D341Med (cell line): ENCODE measurements around the gene CEP19.

Source experiments
- DNase-seq: peaks from one replicate; pipeline ENCODE4 v3.0.0; 2012; ENCODE audit warnings: low spot score

The CEP19 gene

DNA sequence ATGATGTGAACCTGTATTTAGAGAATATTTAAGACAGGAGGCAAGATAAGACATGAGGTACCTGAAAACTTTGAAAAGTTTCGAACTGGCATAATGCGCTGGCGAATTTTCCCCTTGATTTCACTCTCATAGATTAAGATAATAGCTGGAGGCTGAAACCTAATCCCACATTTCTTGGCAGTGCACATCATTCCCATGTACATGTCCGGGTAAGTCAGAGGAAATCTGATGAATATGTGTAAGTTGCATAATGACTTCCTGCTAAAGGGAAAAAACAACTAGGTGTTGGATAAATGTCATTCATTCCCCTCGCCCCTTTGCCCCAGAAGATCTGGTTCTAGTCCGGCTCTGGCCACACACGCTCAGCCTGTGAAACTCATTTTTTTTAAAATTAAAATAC lies 3.6 kb downstream of the CEP19 start:
- no peak for DNase-seq

DNA sequence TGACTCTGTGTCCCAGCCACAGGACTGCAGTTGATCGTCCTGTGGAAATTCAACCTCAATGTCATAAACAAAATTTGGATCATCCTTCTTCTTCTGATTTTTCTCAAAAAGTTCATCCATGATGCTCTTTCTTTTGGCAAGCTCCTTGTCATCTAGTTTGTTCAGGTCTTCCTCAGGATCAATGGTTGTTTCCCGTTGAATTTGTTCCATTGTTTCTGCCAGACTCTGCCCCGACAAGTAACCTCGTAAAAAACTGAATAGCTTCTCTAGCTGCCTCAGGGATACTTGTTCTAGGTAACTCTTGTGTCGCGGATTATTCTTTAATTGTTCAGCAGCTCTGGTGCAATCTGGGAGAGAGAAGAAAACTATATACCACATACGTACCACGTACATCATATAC lies 4.5 kb downstream of the CEP19 start:
- DNase-seq: no peak

DNA sequence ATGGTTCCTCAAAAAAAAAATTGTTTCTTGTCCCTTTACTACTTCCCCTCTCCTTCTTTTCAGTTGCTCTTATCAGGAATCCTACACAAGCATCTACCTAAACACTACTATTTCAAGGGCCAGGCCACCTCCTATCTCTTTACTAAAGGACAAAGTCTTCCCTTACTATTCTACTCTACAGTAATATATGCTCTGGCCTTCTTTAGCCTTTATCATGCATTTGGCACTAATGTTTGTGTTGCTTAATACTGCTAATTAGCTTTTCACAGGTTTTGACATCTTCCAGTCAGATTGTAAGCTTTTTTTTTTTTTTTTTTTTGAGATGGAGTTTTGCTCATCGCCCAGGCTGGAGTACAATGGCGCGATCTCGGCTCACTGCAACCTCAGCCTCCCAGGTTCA lies 5.3 kb downstream of the CEP19 start:
- DNase-seq: no peak

DNA sequence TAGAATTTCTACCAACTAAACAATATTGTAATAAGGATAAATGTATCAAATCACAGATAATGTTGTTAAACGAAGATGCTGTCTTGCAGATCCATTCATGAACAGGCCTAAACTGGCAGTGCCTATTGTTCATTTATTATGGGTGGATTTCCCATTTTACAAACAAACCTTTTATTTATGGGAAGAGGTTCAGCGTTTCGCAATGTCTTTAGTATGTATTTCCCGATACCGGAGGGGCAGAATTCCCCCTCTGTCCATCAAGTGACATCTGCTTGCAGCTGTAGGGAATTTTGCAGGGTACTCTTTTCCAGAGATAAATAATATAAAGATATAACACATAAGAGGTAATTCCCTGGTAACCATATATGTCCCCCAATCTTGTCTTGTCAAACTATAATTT lies 5.7 kb downstream of the CEP19 start:
- no peak for DNase-seq

DNA sequence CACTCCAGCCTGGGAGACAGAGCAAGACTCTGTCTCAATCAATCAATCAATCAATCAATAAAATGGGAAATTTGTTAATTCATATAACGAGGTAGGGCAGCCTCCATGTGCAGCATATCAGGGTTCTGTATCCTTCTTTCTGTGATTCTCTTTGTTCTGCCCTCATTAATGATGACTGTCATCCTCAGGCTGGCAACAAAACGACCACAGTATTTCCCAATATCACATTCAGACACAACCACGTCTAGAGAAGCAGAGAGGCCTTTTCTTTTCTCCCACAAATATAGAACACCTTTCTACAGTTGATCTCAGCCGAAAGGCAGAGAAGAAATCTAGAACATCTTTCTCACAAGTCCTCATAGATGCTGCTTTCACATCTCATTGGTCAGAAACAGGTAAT lies 11.2 kb downstream of the CEP19 start:
- DNase-seq: no peak

DNA sequence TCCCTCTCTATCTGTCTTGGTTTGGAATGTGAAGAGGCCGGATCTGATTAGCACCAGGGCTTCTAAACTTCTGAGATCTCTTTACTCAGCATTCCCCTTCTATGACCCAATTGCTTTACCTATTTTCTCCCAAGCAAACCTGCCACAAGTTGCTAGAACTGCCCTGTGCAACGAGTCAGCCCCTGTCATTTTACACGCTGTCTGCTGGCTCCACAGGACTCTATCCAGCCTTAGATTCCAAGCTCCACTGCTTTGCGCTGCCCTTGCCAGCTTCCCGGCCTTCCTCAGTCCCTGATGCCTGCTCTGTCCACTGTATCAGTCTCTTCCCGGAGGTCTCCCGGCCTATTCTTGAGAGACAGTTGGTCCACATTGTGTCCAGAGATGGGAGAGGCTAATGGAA lies 12.3 kb downstream of the CEP19 start:
- no peak for DNase-seq

DNA sequence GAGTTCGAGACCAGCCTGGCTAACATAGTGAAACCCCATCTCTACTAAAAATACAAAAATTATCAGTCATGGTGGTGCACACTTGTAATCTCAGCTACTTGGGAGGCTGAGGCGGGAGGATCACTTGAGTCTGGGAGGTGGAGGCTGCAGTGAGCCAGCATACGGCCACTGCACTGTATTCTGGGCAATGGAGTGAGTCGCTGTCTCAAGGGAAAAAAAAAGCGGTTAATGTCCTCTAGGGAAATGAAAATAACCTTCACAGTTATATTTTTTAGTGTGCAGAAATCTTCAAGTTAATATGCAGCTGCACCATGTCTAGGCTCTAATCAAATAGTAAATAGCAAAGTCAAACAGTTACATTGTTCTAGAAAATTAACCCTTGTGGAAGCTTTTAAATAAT lies 14.8 kb downstream of the CEP19 start:
- DNase-seq: no peak

DNA sequence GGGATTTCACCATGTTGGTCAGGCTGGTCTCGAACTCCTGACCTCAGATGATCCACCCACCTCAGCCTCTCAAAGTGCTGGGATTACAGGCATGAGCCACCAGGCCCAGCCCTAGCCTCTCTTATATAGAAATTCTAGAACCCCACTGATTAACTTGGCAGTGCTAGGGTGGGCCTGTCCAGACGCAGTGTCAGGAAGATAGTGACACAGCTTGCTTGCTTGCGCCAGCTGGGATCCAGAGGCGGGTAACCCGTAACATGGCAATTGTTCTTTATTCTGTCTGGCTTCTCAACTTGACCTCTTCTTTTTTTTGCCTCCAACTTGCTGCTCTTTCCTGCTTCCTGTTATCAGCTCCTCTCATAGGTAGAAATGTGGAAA lies 16.2 kb downstream of the CEP19 start:
- DNase-seq: no peak

DNA sequence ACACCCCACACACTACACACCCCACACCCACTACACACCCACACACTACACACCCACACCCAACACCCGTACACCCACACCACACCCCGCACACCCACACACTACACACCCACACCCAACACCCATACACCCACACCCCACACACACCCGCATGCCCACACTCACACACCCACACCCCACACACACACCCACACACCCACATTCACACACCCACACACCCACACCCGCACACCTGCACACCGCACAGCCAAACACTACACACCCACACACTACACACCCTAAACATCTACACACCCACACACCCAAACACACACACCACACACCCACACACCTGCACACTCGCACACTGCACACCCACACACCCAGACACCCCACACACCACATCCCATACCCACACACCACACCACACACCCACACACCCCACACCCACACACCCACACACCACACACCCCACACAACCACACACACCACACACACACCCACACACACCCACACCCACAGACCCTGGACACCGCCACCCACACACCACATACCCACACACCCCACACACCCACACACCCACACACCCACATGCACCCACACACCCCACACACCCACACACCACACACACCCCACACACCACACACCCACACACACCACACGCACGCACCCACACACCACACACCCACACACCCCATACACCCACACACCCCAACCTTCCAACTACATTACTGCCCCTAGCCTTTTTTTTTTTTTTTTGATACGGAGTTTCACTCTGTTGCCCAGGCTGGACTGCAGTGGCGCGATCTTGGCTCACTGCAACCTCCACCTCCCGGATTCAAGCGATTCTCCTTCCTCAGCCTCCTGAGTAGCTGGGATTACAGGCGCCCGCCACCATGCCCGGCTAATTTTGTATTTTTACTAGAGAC lies 16.9 kb downstream of the CEP19 start:
- DNase-seq: no peak

DNA sequence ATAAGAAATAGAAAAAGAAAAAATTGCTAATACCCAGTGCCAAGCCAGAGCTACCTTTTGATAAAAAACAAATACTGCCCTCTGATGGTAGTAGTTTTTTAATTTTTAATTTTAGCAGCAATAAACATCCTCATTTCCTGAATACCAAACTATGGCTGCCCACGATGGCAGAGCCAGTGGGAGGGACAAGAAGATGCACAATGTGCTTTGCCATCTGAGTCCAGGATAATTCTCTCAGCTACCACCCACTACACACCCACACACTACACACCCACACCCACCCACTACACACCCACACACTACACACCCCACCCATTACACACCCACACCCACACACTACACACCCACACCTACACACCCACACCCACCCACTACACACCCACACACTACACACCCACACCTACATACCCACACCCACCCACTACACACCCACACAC lies 17.8 kb downstream of the CEP19 start:
- DNase-seq: no peak

DNA sequence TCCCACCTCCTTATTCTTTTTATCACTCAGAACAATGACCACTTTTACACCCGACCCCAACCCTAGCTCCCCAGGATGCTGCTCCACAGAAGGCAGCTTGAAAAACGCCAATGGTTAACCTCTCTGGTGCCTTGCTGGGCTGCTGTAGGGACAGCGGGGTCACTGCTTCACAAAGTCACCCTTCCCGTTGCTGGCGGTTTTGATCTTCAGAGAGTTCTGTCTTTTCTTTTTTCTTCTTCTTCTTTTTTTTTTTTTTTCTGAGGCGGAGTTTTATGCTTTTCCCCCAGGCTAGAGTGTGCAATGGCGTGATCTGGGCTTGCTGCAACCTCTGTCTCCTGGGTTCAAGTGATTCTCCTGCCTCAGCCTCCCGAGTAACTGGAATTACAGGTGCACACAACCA lies 20.7 kb downstream of the CEP19 start:
- DNase-seq: no peak

DNA sequence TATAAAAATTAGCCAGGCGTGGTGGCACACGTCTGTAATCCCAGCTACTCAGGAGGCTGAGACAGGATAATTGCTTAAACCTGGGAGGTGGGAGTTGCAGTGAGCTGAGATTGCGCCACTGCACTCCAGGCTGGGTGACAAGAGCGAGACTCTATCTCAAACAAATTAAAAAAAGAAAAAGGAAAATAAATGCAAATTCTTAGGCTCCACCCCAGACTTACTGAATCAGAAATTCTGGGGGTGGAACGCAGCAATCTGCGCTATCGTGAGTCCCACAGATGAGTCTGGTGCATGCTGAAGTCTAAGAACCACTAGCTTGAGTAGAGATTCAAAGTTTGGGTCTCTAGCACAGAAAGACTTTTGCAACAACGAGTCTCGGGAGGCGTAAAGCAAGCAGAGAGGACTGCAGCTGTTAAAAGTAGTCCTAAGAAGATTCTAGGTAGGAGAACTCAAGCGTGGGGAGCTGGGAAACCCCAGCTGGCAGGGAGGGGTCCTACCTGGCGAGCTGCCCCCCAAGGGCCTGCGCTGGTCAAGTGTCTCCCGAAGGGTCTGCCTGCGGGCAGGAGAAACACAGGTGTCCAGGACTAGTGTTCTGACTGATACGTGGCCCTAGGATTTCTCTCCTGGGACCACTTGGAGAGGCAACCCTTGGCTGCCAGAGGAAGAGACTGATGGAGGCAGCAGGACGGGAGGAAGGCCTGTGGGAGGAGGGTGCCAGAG lies 21.9 kb downstream of the CEP19 start:
- DNase-seq: no peak

DNA sequence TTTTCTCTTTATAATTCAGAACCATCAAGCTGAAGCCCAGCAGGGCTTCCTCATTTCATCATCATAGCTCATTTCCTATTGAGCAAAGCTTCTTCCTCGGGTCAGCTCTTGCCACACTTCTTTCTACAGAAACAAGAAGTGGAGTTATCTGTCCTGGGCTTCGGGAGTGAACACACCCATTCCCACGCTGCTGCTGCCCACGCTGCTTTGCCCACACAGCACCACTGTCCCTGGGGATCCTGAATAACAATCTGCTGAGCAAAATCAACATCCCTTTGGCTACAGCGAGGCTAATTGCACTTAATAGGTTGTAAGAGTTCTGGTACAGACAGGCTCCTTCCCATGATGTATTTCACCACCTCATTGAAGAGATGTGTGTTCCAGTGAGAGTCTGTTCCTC lies 23.7 kb downstream of the CEP19 start:
- DNase-seq: no peak

DNA sequence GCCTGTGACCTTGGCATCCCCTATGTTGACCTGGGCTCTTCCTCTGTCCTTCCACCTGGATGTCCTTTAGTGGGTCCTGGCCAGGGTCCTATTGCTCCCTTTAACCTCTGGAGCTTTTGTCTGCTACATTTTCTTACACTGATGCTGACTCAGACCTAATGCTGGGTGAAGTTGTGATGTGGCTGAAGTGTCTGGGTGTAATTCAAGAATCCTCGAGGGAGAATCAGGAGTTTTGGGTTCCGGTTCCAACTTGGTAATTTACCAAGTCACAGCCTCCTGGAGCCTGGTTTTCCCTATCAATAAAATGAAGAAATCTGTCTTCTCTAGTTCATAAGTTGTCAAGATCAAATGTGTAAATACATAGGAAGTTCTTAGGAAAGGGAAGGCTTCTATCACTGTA lies 25.6 kb downstream of the CEP19 start:
- no peak for DNase-seq

DNA sequence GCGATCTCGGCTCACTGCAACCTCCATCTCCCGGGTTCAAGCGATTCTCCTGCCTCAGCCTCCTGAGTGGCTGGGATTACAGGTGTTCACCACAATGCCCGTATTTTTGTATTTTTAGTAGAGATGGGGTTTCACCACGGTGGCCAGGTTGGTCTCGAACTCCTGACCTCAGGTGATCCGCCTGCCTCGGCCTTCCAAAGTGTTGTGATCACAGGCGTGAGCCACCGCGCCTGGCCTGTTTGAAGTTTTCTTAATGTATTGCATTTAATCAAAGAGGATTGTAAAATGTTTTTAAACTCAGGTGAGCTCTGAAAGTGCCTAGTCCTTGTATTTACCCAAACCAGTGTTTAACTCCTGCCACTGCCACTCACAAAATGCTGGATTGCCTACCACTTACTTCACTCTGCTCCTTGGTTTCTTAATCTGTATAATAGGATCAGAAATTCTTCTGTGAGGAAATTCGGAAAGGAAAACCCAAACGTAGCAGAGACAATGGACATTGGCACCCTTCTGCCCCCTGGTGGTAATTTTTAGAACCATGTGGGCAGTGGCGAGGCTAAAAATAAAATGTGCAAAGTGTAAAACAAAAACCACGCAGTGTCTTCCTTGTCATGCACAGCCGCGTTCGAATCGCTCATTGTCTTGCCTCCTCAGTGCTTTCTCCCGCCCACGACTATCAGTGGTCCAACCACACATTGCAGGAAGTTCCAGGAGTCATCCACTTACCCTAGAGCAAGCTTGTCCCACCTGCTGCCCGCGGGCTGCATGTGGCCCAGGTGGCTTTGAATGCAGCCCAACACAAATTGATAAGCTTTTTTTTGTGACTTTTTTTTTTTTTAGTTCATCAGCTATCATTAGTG lies 27.3 kb downstream of the CEP19 start:
- peak; percentile 73 for DNase-seq

DNA sequence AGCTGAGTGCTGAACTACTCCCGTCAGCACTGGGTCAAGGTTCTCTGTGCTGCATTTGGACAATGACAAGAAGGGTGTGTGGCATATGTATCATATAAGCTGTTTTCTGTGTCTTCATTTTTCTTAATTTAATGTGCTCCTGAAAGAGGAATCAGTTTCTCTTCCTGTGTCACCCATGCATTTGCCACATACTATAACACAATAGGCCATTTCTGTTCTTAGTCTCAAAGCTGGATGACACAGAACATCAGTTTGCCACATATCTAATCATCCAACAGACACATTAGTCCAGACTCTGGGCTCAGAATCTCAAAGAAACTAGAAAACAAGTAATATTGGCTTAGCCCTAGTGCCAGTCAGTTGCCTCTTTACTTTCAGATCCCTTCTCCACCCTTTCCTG lies 34.1 kb downstream of the CEP19 start:
- DNase-seq: no peak

DNA sequence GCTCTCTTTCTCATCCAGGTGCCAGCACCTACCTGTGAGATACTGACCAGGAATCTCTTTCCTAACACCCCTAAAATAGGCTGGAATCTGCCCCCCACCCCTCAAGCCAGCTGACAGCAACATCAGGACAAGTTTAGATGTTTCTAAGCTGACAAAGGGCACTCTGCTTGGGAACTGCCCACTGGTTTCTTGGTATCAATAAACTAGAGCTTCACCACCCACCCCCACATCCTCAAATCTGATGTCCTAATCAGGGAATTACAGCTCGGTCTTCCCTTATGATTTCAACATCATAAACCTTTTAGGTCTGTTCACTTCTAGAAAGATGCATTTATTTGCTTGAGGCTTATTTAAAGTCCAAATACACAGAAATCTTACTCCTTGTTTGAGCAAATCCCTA lies 34.7 kb downstream of the CEP19 start:
- DNase-seq: no peak

DNA sequence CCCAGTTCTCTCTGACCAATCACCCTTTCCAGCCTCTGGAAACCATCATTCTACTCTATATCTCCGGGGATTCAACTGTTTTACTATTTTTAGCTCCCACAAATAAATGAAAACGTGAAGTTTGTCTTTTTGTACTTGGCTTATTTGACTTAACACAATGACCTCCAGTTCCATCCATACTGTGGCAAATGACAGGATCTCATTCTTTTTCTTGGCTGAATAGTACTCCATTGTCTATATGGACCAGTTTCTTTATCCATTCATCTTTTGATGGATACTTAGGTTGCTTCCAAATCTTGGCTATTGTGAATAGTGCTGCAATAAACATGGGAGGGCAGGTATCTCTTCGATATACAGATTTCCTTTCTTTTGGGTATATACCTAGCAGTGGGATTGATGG lies 38.4 kb downstream of the CEP19 start:
- no peak for DNase-seq

DNA sequence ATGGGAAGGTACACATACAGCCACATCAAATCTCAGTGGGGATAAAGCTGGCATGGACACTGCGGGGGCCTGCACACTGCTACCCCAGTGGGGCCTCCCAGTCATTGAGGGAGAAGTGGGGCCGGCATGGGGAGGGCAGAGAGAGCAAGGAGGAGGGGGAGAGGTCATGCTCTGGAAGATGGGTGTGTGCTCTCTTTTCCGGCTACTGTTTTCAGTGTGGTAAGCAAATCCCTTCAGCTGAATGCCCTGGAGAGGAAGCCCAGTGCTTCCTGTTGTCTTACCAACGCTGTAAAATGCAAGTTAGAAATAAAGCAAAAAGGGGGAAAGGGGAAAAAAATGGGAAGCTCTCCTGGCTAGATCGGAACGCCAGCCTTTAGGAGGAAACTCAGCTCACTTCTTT lies 41.7 kb downstream of the CEP19 start:
- no peak for DNase-seq

DNA sequence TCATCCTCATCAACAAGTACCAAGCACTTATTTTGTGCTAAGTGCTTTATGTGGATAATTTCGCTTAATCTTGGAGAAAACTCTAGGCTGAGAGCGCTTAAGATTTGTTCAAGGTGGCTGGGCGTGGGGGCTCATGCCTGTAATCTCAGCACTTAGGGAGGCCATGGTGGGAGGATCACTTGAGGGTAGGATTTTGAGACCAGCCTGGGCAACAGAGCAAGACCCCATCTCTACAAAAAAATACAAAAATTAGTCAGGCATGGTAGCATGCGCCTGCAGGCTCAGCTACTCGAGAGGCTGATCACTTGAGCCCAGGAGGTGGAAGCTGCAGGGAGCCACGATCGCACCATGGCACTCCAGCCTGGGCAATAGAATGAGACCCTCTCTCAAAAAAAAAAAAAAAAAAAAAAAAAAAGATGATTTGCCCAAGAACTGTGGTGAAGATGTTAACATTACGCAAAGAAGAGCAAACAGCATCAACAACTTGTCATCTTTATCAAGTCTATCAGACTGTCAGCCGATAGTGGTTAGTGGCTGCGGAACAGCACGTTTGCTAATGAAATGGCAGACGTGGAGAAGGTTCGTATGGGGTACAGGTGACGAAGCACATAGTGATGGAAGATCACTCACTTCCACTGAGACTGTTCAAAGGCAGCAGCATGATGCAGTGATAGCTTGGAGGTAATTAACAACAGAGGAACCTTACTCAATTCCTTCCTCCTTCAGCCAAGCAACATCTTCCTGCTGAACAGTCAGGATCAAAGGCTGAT lies 44.8 kb downstream of the CEP19 start:
- DNase-seq: no peak

DNA sequence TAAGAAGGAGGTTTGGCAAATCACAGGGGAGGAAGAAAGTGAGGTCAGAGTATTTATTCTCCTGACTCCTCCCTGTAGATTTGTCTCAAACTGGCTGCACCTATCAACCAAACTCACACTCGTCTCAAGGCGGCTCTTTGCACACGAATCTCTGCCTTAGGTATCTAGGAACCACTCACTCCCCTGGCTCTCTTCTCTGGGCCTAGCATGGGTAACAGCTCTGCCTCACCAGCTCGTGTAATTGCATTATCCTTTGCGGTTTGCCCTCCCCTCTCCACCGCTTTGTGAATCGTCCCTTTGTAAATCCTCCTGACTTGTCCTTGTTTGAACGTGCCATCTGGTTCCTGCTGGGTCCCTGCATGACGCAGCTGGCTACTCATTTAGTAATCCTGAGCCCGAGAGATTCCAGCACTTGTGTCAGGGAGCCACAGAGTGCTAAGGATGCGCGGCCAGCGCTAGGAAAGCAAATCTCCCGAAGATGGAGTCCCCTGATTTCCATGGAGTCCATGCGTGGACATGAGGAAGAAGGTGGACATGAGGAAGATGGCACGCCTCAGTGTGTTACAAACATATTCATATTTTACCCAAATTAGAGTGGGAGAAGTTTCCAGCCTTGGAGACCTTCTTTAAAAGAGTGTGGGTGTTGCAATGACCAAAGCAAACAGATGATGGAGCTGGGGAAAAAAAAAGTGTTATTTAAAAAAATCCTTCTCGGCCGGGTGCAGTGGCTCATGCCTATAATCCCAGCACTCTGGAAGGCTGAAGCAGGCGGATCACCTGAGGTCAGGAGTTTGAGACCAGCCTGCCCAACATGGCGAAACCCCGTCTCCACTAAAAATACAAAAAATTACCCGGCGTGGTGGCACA lies 45.8 kb downstream of the CEP19 start:
- peak; percentile 86 for DNase-seq
